Stimulated activated memory B cell treated with anti-CD40 and anti-IgM and Interleukin-4, amounts not matched to agents 10 μg/mL and 1 μg/mL and 100 μg/mL, for 72 hours (primary cell): ENCODE data around the gene TCP1.
"Not testable (repeated sequence)": the region's sequence is repeated elsewhere in the genome, so short reads cannot be mapped to it uniquely, and the experiment has no call there.

Experiments
- ATAC-seq: fragments of 150-1000 bp; cut with Tn5 transposase; 2 replicates; pipeline ENCODE4 v1.10.0; 2021
- H3K27ac Mint-ChIP-seq: one replicate; pipeline ENCODE4 v1.8.0; 2022; ENCODE audit warnings: mild to moderate bottlenecking, mixed read lengths
- H3K27me3 Mint-ChIP-seq: one replicate; pipeline ENCODE4 v1.8.0; 2022; ENCODE audit warnings: mixed read lengths
- H3K36me3 Mint-ChIP-seq: one replicate; pipeline ENCODE4 v1.8.0; 2022; ENCODE audit warnings: mixed read lengths
- H3K4me1 Mint-ChIP-seq: one replicate; pipeline ENCODE4 v1.8.0; 2022; ENCODE audit warnings: mixed read lengths
- H3K4me3 Mint-ChIP-seq: one replicate; pipeline ENCODE4 v1.8.0; 2022; ENCODE audit warnings: mild to moderate bottlenecking, moderate library complexity, mixed read lengths
- H3K9me3 Mint-ChIP-seq: one replicate; pipeline ENCODE4 v1.8.0; 2022; ENCODE audit warnings: mixed read lengths

The TCP1 gene

DNA sequence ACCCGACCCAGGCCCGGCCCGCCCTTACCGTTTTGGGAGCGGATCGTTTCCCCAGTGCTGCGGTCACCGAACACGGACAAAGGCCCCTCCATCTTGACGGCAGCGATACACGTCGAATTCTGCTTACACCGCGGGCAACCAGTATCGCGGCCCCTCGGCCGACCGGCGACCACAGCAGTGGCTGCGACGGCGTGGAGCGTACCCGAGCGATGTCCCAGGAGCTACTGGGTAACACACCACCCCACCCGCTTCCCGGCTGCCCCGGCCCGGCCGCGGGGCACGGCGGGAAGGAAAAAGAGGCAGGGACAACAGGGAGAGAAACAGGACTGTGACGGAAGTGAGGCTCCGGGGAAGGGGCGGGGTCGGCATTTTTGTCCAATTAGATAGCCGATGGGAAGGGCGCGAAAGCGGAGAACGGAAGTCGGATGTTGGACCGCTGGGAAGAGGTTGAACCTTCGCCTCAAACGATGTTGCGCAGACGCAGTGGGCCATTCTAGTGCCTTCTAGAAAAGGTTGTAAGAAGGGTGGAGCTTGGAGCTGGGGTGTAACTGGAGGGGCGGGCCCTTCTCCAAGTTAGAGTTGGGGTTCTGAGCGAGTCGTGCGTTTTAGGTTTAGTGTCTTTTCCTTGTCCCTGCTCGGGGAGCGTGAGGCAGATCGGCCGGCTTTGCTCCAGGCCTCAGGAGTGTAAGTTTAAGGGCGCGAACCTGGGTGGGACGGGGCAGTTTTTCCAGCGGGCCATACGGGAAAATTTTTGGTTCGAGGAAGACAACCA lies at the start of gene TCP1:
Gene TCP1, minus strand, starts transcription at position 226 of the 772 bp plus-strand sequence. Its CDS starts 134 bp downstream, at position 92.
- H3K4me3 Mint-ChIP-seq, result peak within 1 kb of the TSS; percentile 94
- peak within 1 kb of the TSS; percentile 80 for H3K27ac Mint-ChIP-seq
- ATAC-seq, result peak; percentile 93
- H3K36me3 Mint-ChIP-seq, result peaks cover 40% of the 10 kb centered on the region
- H3K4me1 Mint-ChIP-seq, result peaks cover 52% of the 10 kb centered on the region
- no peaks in the 10 kb centered on the region for H3K9me3 Mint-ChIP-seq
- no peaks in the 10 kb centered on the region for H3K27me3 Mint-ChIP-seq

- ATAC-seq, result no peak
- H3K9me3 Mint-ChIP-seq, result no peaks in the 10 kb centered on the region
- H3K27me3 Mint-ChIP-seq, result peaks cover 53% of the 10 kb centered on the region
- H3K4me3 Mint-ChIP-seq, result no peak overlapping the region
- no peaks in the 10 kb centered on the region for H3K36me3 Mint-ChIP-seq
- no peak overlapping the region for H3K27ac Mint-ChIP-seq
- peaks cover 5% of the 10 kb centered on the region for H3K4me1 Mint-ChIP-seq
Observed at GRCh38 chr6:159838020-159838744, 48.8 kb upstream of the TCP1 start.

DNA sequence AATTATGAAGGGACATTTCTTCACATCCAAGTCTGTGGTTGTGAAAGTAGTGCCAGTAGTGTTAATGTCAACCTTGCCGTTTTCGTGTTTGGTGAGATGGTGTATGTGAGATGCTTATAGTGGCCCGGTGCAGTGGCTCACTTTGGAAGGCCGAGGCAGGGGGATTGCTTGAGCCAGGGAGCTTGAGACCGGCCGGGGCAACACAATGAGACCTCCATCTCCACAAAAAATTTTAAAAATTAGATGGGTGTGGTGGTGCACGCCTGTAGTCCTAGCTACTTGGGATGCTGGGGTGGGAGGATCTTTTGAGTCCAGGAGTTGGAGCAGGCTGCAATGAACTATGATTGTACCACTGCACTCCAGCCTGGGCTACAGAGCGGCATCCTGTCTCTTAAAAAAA lies 48.1 kb upstream of the TCP1 start:
- peaks cover 53% of the 10 kb centered on the region for H3K27me3 Mint-ChIP-seq
- H3K4me3 Mint-ChIP-seq, result no peak overlapping the region
- no peaks in the 10 kb centered on the region for H3K36me3 Mint-ChIP-seq
- no peak for ATAC-seq
- peaks cover 5% of the 10 kb centered on the region for H3K4me1 Mint-ChIP-seq
- no peaks in the 10 kb centered on the region for H3K9me3 Mint-ChIP-seq
- no peak overlapping the region for H3K27ac Mint-ChIP-seq

DNA sequence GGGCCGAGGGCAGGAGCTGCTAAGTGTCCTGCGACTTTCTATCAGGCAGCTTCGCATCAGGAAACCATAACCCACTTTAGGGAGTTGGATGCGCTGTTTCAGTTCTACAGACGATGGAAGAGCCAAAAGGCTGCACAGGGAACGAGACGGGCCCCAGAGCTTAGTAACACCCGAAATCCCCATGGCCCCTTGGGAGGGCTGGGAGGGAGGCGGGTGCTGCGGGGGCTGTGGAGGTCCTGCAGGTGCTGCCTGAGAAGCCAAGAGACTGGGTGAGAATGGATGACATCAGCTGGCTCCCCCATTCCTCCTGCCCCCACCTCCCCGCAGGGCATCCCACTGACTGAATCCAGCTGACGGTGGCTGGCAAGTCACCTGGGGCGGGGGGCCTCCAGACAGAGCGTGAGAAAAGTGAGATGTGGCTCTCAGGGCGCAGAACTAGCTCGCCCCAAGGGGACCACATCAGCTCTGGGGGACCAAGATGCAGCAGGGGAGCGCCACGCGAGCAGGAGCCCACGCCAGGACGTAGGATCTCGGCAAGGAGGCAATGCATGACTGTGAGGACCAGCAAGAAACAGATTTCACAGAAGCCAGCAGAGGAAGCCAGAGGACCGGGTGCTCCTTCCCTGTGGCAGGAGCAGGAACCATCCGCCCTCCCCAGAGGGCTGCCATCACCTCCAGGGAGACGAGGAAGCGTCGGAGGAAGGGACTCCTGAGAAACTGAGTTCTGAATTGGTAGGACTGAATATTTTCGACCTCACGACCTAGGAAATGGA lies 47.5 kb upstream of the TCP1 start:
- H3K9me3 Mint-ChIP-seq, result no peaks in the 10 kb centered on the region
- no peak overlapping the region for H3K4me3 Mint-ChIP-seq
- peaks cover 3% of the 10 kb centered on the region for H3K4me1 Mint-ChIP-seq
- H3K27ac Mint-ChIP-seq, result no peak overlapping the region
- H3K36me3 Mint-ChIP-seq, result no peaks in the 10 kb centered on the region
- peak; percentile 52 for ATAC-seq
- H3K27me3 Mint-ChIP-seq, result peaks cover 51% of the 10 kb centered on the region

- Mint-ChIP-seq H3K4me3 (no peak overlapping the region), H3K4me1 (peaks cover 15% of the 10 kb centered on the region), H3K9me3 (no peaks in the 10 kb centered on the region), H3K36me3 (no peaks in the 10 kb centered on the region), H3K27me3 (peaks cover 29% of the 10 kb centered on the region), H3K27ac (no peak overlapping the region)
- no peak for ATAC-seq
Observed at GRCh38 chr6:159833997-159834603, 44.7 kb upstream of the TCP1 start.

GRCh38 chr6:159833556-159833955 lies 44.2 kb upstream of the TCP1 start:
- H3K27ac Mint-ChIP-seq, result no peak overlapping the region
- H3K9me3 Mint-ChIP-seq, result no peaks in the 10 kb centered on the region
- no peak for ATAC-seq
- H3K4me3 Mint-ChIP-seq, result no peak overlapping the region
- peaks cover 18% of the 10 kb centered on the region for H3K4me1 Mint-ChIP-seq
- no peaks in the 10 kb centered on the region for H3K36me3 Mint-ChIP-seq
- H3K27me3 Mint-ChIP-seq, result peaks cover 26% of the 10 kb centered on the region

DNA sequence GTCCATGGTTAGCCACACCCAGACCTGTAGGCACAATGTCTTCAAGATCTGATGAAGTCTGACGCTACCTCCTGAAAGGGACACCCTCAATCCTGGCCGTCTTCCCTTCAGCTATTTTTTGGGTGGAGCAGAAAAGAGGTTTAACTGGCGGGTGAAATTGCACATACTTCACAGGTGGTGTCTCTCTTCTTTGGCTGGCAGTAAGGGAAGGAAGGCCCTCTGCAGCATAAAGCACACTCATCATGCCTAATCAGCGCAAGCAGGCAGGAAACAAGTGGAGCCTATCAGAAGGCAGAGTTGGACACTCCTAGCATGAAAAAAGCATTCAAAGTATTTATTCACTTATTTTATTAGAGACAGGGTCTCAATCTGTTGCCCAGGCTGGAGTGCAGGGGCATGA lies 43.5 kb upstream of the TCP1 start:
- peaks cover 18% of the 10 kb centered on the region for H3K4me1 Mint-ChIP-seq
- H3K9me3 Mint-ChIP-seq, result no peaks in the 10 kb centered on the region
- ATAC-seq, result no peak
- peaks cover 20% of the 10 kb centered on the region for H3K27me3 Mint-ChIP-seq
- no peaks in the 10 kb centered on the region for H3K36me3 Mint-ChIP-seq
- no peak overlapping the region for H3K4me3 Mint-ChIP-seq
- no peak overlapping the region for H3K27ac Mint-ChIP-seq

- Mint-ChIP-seq H3K36me3 (no peaks in the 10 kb centered on the region), H3K27me3 (peaks cover 4% of the 10 kb centered on the region), H3K4me3 (no peak overlapping the region), H3K4me1 (peaks cover 18% of the 10 kb centered on the region), H3K9me3 (no peaks in the 10 kb centered on the region), H3K27ac (no peak overlapping the region)
- ATAC-seq, result no peak
Observed at GRCh38 chr6:159831373-159831679, 41.9 kb upstream of the TCP1 start.

- H3K9me3 Mint-ChIP-seq, result no peaks in the 10 kb centered on the region
- no peak for ATAC-seq
- no peaks in the 10 kb centered on the region for H3K36me3 Mint-ChIP-seq
- H3K27ac Mint-ChIP-seq, result no peak overlapping the region
- H3K27me3 Mint-ChIP-seq, result no peaks in the 10 kb centered on the region
- no peak overlapping the region for H3K4me3 Mint-ChIP-seq
- peaks cover 18% of the 10 kb centered on the region for H3K4me1 Mint-ChIP-seq
Observed at GRCh38 chr6:159830501-159831372, 41.3 kb upstream of the TCP1 start.

GRCh38 chr6:159829526-159829925 lies 40.1 kb upstream of the TCP1 start:
- H3K4me1 Mint-ChIP-seq, result peaks cover 18% of the 10 kb centered on the region

DNA sequence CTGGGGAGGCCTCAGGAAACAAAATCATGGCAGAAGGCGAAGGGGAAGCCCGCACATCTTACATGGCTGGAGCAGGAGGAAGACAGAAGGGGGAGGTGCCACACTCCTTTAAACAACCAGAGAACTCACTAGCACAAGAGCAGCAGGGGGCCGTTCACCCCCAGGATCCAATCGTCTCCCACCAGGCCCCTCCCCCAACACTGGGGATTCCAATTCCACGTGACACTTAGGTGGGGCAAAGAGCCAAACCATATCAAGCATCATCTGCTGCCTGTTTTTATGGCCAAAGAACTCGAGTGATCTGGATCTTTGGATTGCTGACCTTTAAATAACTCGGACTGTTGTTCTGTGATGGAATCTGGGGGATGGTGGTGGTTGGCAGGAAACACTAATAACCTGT lies 38.7 kb upstream of the TCP1 start:
- Mint-ChIP-seq H3K4me3 (no peak overlapping the region), H3K27ac (no peak overlapping the region), H3K27me3 (peaks cover 3% of the 10 kb centered on the region), H3K4me1 (peaks cover 18% of the 10 kb centered on the region), H3K36me3 (peaks cover 9% of the 10 kb centered on the region), H3K9me3 (no peaks in the 10 kb centered on the region)
- no peak for ATAC-seq

More at GRCh38 chr6:159829526-159829925, 40.1 kb upstream of the TCP1 start:
- Mint-ChIP-seq H3K4me3 (no peak overlapping the region), H3K27ac (no peak overlapping the region), H3K36me3 (no peaks in the 10 kb centered on the region), H3K9me3 (no peaks in the 10 kb centered on the region), H3K27me3 (no peaks in the 10 kb centered on the region)
- no peak for ATAC-seq

- H3K27ac Mint-ChIP-seq, result no peak overlapping the region
- peaks cover 18% of the 10 kb centered on the region for H3K4me1 Mint-ChIP-seq
- peaks cover 12% of the 10 kb centered on the region for H3K36me3 Mint-ChIP-seq
- no peak for ATAC-seq
- no peaks in the 10 kb centered on the region for H3K9me3 Mint-ChIP-seq
- peaks cover 12% of the 10 kb centered on the region for H3K27me3 Mint-ChIP-seq
- H3K4me3 Mint-ChIP-seq, result no peak overlapping the region
Observed at GRCh38 chr6:159826968-159827647, 37.7 kb upstream of the TCP1 start.

- H3K4me3 Mint-ChIP-seq, result no peak overlapping the region
- ATAC-seq, result no peak
- H3K27me3 Mint-ChIP-seq, result peaks cover 15% of the 10 kb centered on the region
- peaks cover 18% of the 10 kb centered on the region for H3K4me1 Mint-ChIP-seq
- peaks cover 12% of the 10 kb centered on the region for H3K36me3 Mint-ChIP-seq
- H3K27ac Mint-ChIP-seq, result no peak overlapping the region
- H3K9me3 Mint-ChIP-seq, result no peaks in the 10 kb centered on the region
Observed at GRCh38 chr6:159826004-159826403, 36.6 kb upstream of the TCP1 start.

GRCh38 chr6:159824690-159825089 lies 35.3 kb upstream of the TCP1 start:
- ATAC-seq, H3K9me3 Mint-ChIP-seq: not testable (repeated sequence)

More at GRCh38 chr6:159824690-159825089, 35.3 kb upstream of the TCP1 start:
- H3K27me3 Mint-ChIP-seq, result peaks cover 19% of the 10 kb centered on the region
- not testable (repeated sequence) for H3K27ac Mint-ChIP-seq, H3K4me3 Mint-ChIP-seq
- H3K36me3 Mint-ChIP-seq, result peaks cover 13% of the 10 kb centered on the region
- H3K4me1 Mint-ChIP-seq, result peaks cover 19% of the 10 kb centered on the region
